ENCODE measurements around the gene ZNF532. TPM values are rescaled to one million over a fixed set of nuclear protein-coding genes. Genes with fewer than 3 reads are reported as not detected.
A peak's percentile ranks its signal among the peaks of the same experiment; 100 is the strongest.

ZNF532 gene
- total RNA-seq, 1 experiment from 2014 or later, result 13.5 TPM

- no peak for DNase-seq (ENCODE audit: low spot score)
Measured at GRCh38 chr18:58870621-58871020, 5.9 kb downstream of the ZNF532 start.

- DNase-seq (ENCODE audit: low spot score), result no peak
Measured at GRCh38 chr18:58871514-58872420, 7.1 kb downstream of the ZNF532 start.

- no peak for DNase-seq (ENCODE audit: low spot score)
Measured at GRCh38 chr18:58878640-58879039, 14.0 kb downstream of the ZNF532 start.

- DNase-seq (ENCODE audit: low spot score), result no peak
Measured at GRCh38 chr18:58881477-58881876, 16.8 kb downstream of the ZNF532 start.

GRCh38 chr18:58882044-58882443 lies 17.4 kb downstream of the ZNF532 start:
- no peak for DNase-seq (ENCODE audit: low spot score)

- no peak for DNase-seq (ENCODE audit: low spot score)
Measured at GRCh38 chr18:58882686-58883085, 18.0 kb downstream of the ZNF532 start.

GRCh38 chr18:58884680-58885079 lies 20.0 kb downstream of the ZNF532 start:
- no peak for DNase-seq (ENCODE audit: low spot score)

- DNase-seq (ENCODE audit: low spot score), result no peak
Measured at GRCh38 chr18:58886431-58886830, 21.8 kb downstream of the ZNF532 start.

GRCh38 chr18:58886864-58887612 lies 22.4 kb downstream of the ZNF532 start:
- no peak for DNase-seq (ENCODE audit: low spot score)

- peak; percentile 78 for DNase-seq (ENCODE audit: low spot score)
Measured at GRCh38 chr18:58887613-58887963, 22.9 kb downstream of the ZNF532 start.

GRCh38 chr18:58891776-58892175 lies 27.1 kb downstream of the ZNF532 start:
- no peak for DNase-seq (ENCODE audit: low spot score)

GRCh38 chr18:58892488-58892887 lies 27.8 kb downstream of the ZNF532 start:
- DNase-seq (ENCODE audit: low spot score), result no peak

- peak; percentile 15 for DNase-seq (ENCODE audit: low spot score)
Measured at GRCh38 chr18:58893388-58894099, 28.9 kb downstream of the ZNF532 start.

- DNase-seq (ENCODE audit: low spot score), result no peak
Measured at GRCh38 chr18:58894930-58895329, 30.3 kb downstream of the ZNF532 start.

- DNase-seq (ENCODE audit: low spot score), result no peak
Measured at GRCh38 chr18:58895385-58895784, 30.7 kb downstream of the ZNF532 start.

- DNase-seq (ENCODE audit: low spot score), result no peak
Measured at GRCh38 chr18:58896268-58896667, 31.6 kb downstream of the ZNF532 start.

- no peak for DNase-seq (ENCODE audit: low spot score)
Measured at GRCh38 chr18:58896734-58897508, 32.2 kb downstream of the ZNF532 start.

GRCh38 chr18:58898010-58898799 lies 33.5 kb downstream of the ZNF532 start:
- DNase-seq (ENCODE audit: low spot score), result no peak

- DNase-seq (ENCODE audit: low spot score), result no peak
Measured at GRCh38 chr18:58900015-58900649, 35.5 kb downstream of the ZNF532 start.

- no peak for DNase-seq (ENCODE audit: low spot score)
Measured at GRCh38 chr18:58901143-58901542, 36.5 kb downstream of the ZNF532 start.
